HepG2 (cell line): ENCODE data around the gene MCF2L. TPM values are rescaled to one million over a fixed set of nuclear protein-coding genes. Genes with fewer than 3 reads are reported as not detected.

Experiments used
- BCL6 ChIP-seq: IDR thresholded peaks from 2 replicates; pipeline ENCODE4 v1.6.1; 2016; ENCODE audit warnings: missing genetic modification reagents, missing compliant biosample characterization
- CREB3 ChIP-seq: sonication (generic); formaldehyde crosslinking; IDR thresholded peaks from 2 replicates; pipeline ENCODE4 v1.5.0; 2020; ENCODE audit warnings: missing genetic modification reagents
- HNF1B ChIP-seq: sonication (generic); formaldehyde crosslinking; IDR thresholded peaks from 2 replicates; pipeline ENCODE4 v1.5.1; 2020; ENCODE audit warnings: mild to moderate bottlenecking, moderate library complexity, missing genetic modification reagents
- HNF4A ChIP-seq: sonication (generic); formaldehyde crosslinking; IDR thresholded peaks from 2 replicates; pipeline ENCODE4 v1.4.0; 2020; ENCODE audit warnings: missing genetic modification reagents
- MLLT10 ChIP-seq: sonication (generic); formaldehyde crosslinking; IDR thresholded peaks from 2 replicates; pipeline ENCODE4 v1.4.0; 2020; ENCODE audit warnings: missing genetic modification reagents
- PAXIP1 ChIP-seq: sonication (generic); formaldehyde crosslinking; conservative IDR thresholded peaks from 2 replicates; pipeline ENCODE4 v1.4.0; 2020; ENCODE audit warnings: mild to moderate bottlenecking, missing genetic modification reagents, moderate library complexity
- RXRA ChIP-seq: sonication (generic); formaldehyde crosslinking; IDR thresholded peaks from 2 replicates; pipeline ENCODE4 v1.5.1; 2020; ENCODE audit warnings: missing genetic modification reagents
- TARDBP ChIP-seq: sonication (generic); formaldehyde crosslinking; IDR thresholded peaks from 2 replicates; pipeline ENCODE4 v1.8.0; 2022; ENCODE audit warnings: mild to moderate bottlenecking, missing genetic modification reagents
- TEAD3 ChIP-seq: optimal IDR thresholded peaks from 2 replicates; pipeline ENCODE3; 2016; ENCODE audit warnings: borderline replicate concordance
- TFDP2 ChIP-seq: sonication (generic); formaldehyde crosslinking; IDR thresholded peaks from 2 replicates; pipeline ENCODE4 v1.4.0; 2020; ENCODE audit warnings: missing genetic modification reagents
- ZBTB38 ChIP-seq: sonication (generic); formaldehyde crosslinking; IDR thresholded peaks from 2 replicates; pipeline ENCODE4 v1.5.1; 2020; ENCODE audit warnings: mild to moderate bottlenecking, missing genetic modification reagents
- ZHX1 ChIP-seq: sonication (generic); formaldehyde crosslinking; IDR thresholded peaks from 2 replicates; pipeline ENCODE4 v1.8.1; 2022; ENCODE audit warnings: low read depth, mild to moderate bottlenecking, missing genetic modification reagents
- ZNF280D ChIP-seq: sonication (generic); formaldehyde crosslinking; IDR thresholded peaks from 2 replicates; pipeline ENCODE4 v1.5.1; 2020; ENCODE audit warnings: mild to moderate bottlenecking, missing genetic modification reagents
- ZNF343 ChIP-seq: sonication (generic); formaldehyde crosslinking; IDR thresholded peaks from 2 replicates; pipeline ENCODE4 v1.4.0; 2020; ENCODE audit warnings: mild to moderate bottlenecking, missing genetic modification reagents
- ZNF484 ChIP-seq: sonication (generic); formaldehyde crosslinking; IDR thresholded peaks from 2 replicates; pipeline ENCODE4 v1.5.1; 2020; ENCODE audit warnings: mild to moderate bottlenecking, low read depth, missing genetic modification reagents, borderline replicate concordance
- ZNF790 ChIP-seq: sonication (generic); formaldehyde crosslinking; IDR thresholded peaks from 2 replicates; pipeline ENCODE4 v1.8.0; 2022; ENCODE audit warnings: missing genetic modification reagents, mild to moderate bottlenecking, borderline replicate concordance
- ZNF883 ChIP-seq: sonication (generic); formaldehyde crosslinking; IDR thresholded peaks from 2 replicates; pipeline ENCODE4 v1.5.1; 2020; ENCODE audit warnings: mild to moderate bottlenecking, missing genetic modification reagents; ENCODE audit errors: not compliant biosample characterization
- polyA plus RNA-seq, 8 experiments: library from polyadenylated mRNA; depleted of rRNA in 3 of 8; stranded (reverse) in 7 of 8; unstranded in 1 of 8; fragments of >200 nt; fragmentation: Illumina TruSeq in 4 of 8; extraction: Trizol in 4 of 8; gene quantifications; 2 replicates each; pipeline versions ENCODE4 v1.2.1 to v1.2.3, GENCODE V29; 2011 to 2016; ENCODE audit warnings: low read depth in 4 of 8, missing spikeins in 1 of 8, mixed read lengths in 1 of 8; ENCODE audit not compliant: insufficient read depth in 1 of 8
- total RNA-seq, 5 experiments: library from RNA; depleted of rRNA; stranded (reverse); fragments of >200 nt; fragmentation: Illumina TruSeq; extraction: Trizol; gene quantifications; 2 replicates each; pipeline ENCODE4 v1.2.3, GENCODE V29; 2016; ENCODE audit warnings: low read depth in 1 of 5

Gene MCF2L
- total and polyA plus RNA-seq, 2 of the 13 experiments (the other 11 are each of a cell fraction or from before 2014, with no cell fraction given), result 19.4 to 28.4 TPM

- peak; percentile 42; the same call in 1 of the 2 replicates for TF ChIP-seq PAXIP1 (CRISPR knock-in tag)
- no peak for TF ChIP-seq BCL6 (CRISPR knock-in tag)
- no peak for TF ChIP-seq TEAD3
- TF ChIP-seq ZNF883 (CRISPR knock-in tag), result no peak
- TF ChIP-seq ZNF280D (CRISPR knock-in tag), result peak; percentile 49; the same call in 1 of the 2 replicates
- no peak for TF ChIP-seq HNF1B
- TF ChIP-seq TARDBP (CRISPR knock-in tag), result no peak
- no peak for TF ChIP-seq TFDP2 (CRISPR knock-in tag)
- TF ChIP-seq HNF4A (CRISPR knock-in tag), result peak; percentile 51
- no peak for TF ChIP-seq ZHX1
- no peak for TF ChIP-seq ZNF790 (CRISPR knock-in tag)
- no peak for TF ChIP-seq RXRA (CRISPR knock-in tag)
- peak; percentile 98 for TF ChIP-seq ZBTB38 (CRISPR knock-in tag)
- TF ChIP-seq ZNF484 (CRISPR knock-in tag), result no peak
- no peak for TF ChIP-seq MLLT10
- no peak for TF ChIP-seq ZNF343 (CRISPR knock-in tag)
- TF ChIP-seq CREB3 (CRISPR knock-in tag), result no peak
Observed at GRCh38 chr13:112926003-112926402, 43.0 kb upstream of the MCF2L start (continued).
